SH-SY5Y (cell line): ENCODE data around the gene USH2A.

Experiments
- GATA2 ChIP-seq: IDR thresholded peaks from 2 replicates; pipeline ENCODE4 v1.6.1; 2011; ENCODE audit warnings: mild to moderate bottlenecking, low read depth, low read length
- GATA3 ChIP-seq: IDR thresholded peaks from 2 replicates; pipeline ENCODE4 v1.6.1; 2011; ENCODE audit warnings: low read depth, mild to moderate bottlenecking, low read length, moderate library complexity

- TF ChIP-seq GATA2 (no peak), GATA3 (no peak)
Measured at GRCh38 chr1:216142921-216143320, 280.3 kb downstream of the USH2A start.
